IPS DF 6.9 (cell line): ENCODE results near the gene OSBPL9.

Experiments used
- DNase-seq: peaks from one replicate; pipeline ENCODE4 v3.0.0-alpha.2; 2013; ENCODE audit warnings: low read depth, low spot score
- H3K27ac ChIP-seq: one replicate; pipeline ENCODE4 v1.5.1; 2013; ENCODE audit warnings: low read length, control low read depth
- H3K27me3 ChIP-seq: 2 replicates; pipeline ENCODE4 v1.6.1; 2013; ENCODE audit warnings: mild to moderate bottlenecking, low read length; ENCODE audit not compliant: control insufficient read depth, insufficient read depth
- H3K36me3 ChIP-seq: 2 replicates; pipeline ENCODE4 v1.6.1; 2013; ENCODE audit warnings: low read length; ENCODE audit not compliant: control insufficient read depth, insufficient read depth
- H3K4me1 ChIP-seq: 2 replicates; pipeline ENCODE4 v1.6.1; 2013; ENCODE audit warnings: low read length; ENCODE audit not compliant: control insufficient read depth, insufficient read depth
- H3K4me3 ChIP-seq: 2 replicates; pipeline ENCODE4 v1.5.1; 2013; ENCODE audit warnings: mild to moderate bottlenecking, low read length
- H3K9me3 ChIP-seq: 2 replicates; pipeline ENCODE4 v1.6.1; 2013; ENCODE audit warnings: low read length, inconsistent platforms; ENCODE audit not compliant: control insufficient read depth, insufficient read depth
- WGBS: extraction: QIAGEN DNeasy Blood & Tissue Kit; methylation state at CpG from one replicate; pipeline ENCODE4 v1.1.7; 2013; ENCODE audit warnings: mixed read lengths, missing lambda C conversion rate; ENCODE audit not compliant: insufficient read length, insufficient coverage; 5-methylcytosine and 5-hydroxymethylcytosine counted together

The OSBPL9 gene

GRCh38 chr1:51616903-51617708 is at the start of gene OSBPL9:
Gene OSBPL9, plus strand, starts transcription at chr1:51617092. Its CDS starts 19 bp downstream, at chr1:51617111.
- DNase-seq = peak; percentile 58
- Histone ChIP-seq H3K4me1 (no peaks in the 10 kb centered on the region), H3K36me3 (no peaks in the 10 kb centered on the region), H3K27me3 (no peaks in the 10 kb centered on the region), H3K27ac (no peak within 1 kb of the TSS), H3K9me3 (no peaks in the 10 kb centered on the region), H3K4me3 (peak within 1 kb of the TSS; percentile 60; the same call in 1 of the 2 replicates)
- no CpG with 5 or more reads among the region's 45 CpGs for WGBS

DNA sequence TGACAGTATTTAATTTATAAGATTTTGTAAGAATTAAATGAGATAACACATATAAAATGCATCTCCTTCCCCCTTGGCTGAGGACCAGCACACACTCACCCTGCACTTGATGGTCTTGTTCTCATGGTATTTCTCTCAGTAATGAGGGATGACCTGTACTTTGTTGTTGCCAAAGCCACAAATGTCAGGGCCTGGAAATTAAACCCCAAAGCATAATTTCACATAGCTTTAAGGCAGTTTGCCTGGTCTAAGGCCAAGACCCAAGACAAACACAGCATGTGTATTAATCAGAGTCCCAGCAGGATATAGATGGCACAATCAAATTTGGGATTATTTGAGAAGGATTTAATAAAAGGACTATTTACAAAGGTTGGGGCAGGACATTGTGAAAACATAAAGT is 49.2 kb upstream of the OSBPL9 start:
- no peaks in the 10 kb centered on the region for H3K36me3 ChIP-seq
- no peak overlapping the region for H3K4me3 ChIP-seq
- no peaks in the 10 kb centered on the region for H3K9me3 ChIP-seq
- H3K27ac ChIP-seq = no peak overlapping the region
- DNase-seq = no peak
- H3K27me3 ChIP-seq = no peaks in the 10 kb centered on the region
- peaks cover 2% of the 10 kb centered on the region; the same call in 1 of the 2 replicates for H3K4me1 ChIP-seq

GRCh38 chr1:51568231-51568935 is 48.5 kb upstream of the OSBPL9 start:
- Histone ChIP-seq H3K4me3 (no peak overlapping the region), H3K27ac (no peak overlapping the region), H3K27me3 (no peaks in the 10 kb centered on the region), H3K36me3 (no peaks in the 10 kb centered on the region), H3K4me1 (peaks cover 2% of the 10 kb centered on the region; the same call in 1 of the 2 replicates), H3K9me3 (no peaks in the 10 kb centered on the region)
- no CpG with 5 or more reads among the region's 7 CpGs for WGBS
- no peak for DNase-seq

GRCh38 chr1:51569284-51570062 is 47.4 kb upstream of the OSBPL9 start:
- Histone ChIP-seq H3K4me1 (peaks cover 2% of the 10 kb centered on the region; the same call in 1 of the 2 replicates), H3K27ac (no peak overlapping the region), H3K4me3 (no peak overlapping the region), H3K36me3 (no peaks in the 10 kb centered on the region), H3K9me3 (no peaks in the 10 kb centered on the region), H3K27me3 (no peaks in the 10 kb centered on the region)
- no peak for DNase-seq
- no CpG with 5 or more reads among the region's 4 CpGs for WGBS

DNA sequence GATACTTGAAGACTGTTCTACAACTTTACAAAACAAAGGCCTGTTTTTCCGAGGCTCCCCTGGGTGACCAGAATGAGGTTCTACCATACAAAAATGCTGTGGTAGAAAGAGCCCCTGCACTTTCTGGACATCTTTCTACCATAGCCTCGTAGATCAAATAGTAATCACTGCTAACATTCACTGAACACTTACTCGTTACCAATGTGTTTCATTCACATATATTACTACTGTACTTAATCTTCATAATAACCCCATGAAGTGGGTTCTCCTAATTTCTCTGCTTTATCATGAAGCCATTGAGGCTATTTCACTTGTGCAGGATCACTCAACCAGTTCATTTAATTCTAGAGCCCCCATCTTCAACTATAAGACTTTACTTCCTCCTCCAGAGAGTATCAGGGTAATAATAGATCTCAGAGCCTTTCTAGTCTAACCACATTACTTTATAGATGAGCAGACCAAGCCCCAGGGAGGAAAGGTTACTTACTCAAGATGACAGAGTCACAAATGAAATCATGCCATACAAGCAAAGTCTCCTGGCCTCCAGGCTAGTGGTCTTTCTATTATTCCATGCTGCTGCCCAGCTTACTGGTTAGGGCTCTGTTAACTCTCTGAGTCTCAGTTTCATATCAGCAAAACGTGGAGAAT is 46.7 kb upstream of the OSBPL9 start:
- Histone ChIP-seq H3K4me3 (no peak overlapping the region), H3K4me1 (no peaks in the 10 kb centered on the region), H3K36me3 (no peaks in the 10 kb centered on the region), H3K9me3 (no peaks in the 10 kb centered on the region), H3K27ac (no peak overlapping the region), H3K27me3 (no peaks in the 10 kb centered on the region)
- no peak for DNase-seq
- no CpG with 5 or more reads among the region's 4 CpGs for WGBS

DNA sequence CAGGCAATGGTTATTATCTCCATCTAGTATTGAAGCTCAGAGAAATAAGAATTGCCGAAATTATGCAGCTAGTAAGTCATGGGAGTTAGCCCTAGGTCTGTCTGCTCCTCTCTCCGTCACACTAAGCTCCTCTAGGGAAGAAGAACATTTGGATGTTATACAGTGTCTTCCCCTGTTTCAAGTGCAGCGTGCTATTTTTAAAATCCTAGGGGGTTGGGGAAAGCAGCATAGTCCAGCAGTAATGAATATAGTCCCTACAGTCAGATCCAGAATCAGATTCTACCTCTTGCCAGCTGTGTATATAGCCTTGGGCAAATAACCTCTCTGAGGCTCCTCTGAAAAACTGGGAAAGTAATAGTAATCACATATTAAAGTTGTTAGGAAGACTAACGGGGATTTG is 44.5 kb upstream of the OSBPL9 start:
- no peak for DNase-seq
- WGBS = no CpG with 5 or more reads among the region's 4 CpGs
- Histone ChIP-seq H3K27me3 (no peaks in the 10 kb centered on the region), H3K4me3 (no peak overlapping the region), H3K27ac (no peak overlapping the region), H3K36me3 (no peaks in the 10 kb centered on the region), H3K9me3 (no peaks in the 10 kb centered on the region), H3K4me1 (no peaks in the 10 kb centered on the region)

DNA sequence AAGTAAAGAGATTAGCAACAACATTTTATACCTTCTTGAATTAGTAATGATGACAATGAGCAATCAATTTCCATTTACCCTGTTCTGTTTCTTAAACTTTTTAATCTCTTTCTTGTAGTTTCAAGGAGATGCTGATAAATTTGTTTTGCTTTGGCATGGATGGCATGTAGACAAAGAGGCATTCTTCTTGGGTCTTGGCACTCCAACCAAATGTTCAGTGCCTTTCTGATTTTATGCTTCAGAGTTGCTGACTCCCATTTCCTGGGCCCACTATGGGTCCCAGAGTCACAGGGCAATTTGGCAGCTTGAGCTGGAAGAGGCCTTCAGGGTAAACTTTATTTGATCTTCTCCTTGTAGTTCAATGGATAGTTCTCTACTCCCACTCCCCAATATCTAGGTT is 42.1 kb upstream of the OSBPL9 start:
- H3K27me3 ChIP-seq = no peaks in the 10 kb centered on the region
- H3K4me1 ChIP-seq = no peaks in the 10 kb centered on the region
- no peaks in the 10 kb centered on the region for H3K36me3 ChIP-seq
- no peak for DNase-seq
- H3K9me3 ChIP-seq = no peaks in the 10 kb centered on the region
- H3K4me3 ChIP-seq = no peak overlapping the region
- no peak overlapping the region for H3K27ac ChIP-seq

DNA sequence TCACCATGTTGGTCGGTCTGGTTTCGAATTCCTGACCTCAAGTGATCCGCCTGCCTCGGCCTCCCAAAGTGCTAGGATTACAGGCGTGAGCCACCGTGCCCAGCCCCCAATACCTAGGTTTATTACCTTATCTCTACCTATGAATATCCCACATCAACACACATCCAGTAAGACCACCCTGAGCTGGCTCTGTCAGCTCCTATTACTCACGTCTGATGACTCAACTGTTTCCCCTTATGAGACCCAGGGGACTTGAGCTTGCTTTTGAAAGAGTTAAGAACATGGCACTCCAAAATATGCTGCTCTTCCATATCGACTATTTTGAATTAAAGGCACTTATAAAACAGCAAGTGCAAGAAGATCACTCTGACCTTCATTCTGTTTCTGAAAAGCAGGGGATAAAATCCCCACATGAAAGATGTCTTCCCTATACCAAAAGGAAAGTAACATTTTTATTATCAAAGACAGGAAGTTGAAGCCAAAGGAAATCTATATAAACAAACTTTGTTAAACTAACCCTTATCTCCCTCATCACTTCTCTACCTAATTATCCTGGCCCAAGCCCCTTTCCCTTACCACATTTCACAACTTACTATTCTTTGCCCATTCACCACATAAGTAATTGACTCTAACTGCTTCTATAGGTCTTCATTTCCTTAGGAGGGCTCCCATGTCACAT is 41.3 kb upstream of the OSBPL9 start:
- Histone ChIP-seq H3K36me3 (no peaks in the 10 kb centered on the region), H3K4me3 (no peak overlapping the region), H3K27ac (no peak overlapping the region), H3K27me3 (no peaks in the 10 kb centered on the region), H3K9me3 (no peaks in the 10 kb centered on the region), H3K4me1 (no peaks in the 10 kb centered on the region)
- no CpG with 5 or more reads among the region's 8 CpGs for WGBS
- no peak for DNase-seq

DNA sequence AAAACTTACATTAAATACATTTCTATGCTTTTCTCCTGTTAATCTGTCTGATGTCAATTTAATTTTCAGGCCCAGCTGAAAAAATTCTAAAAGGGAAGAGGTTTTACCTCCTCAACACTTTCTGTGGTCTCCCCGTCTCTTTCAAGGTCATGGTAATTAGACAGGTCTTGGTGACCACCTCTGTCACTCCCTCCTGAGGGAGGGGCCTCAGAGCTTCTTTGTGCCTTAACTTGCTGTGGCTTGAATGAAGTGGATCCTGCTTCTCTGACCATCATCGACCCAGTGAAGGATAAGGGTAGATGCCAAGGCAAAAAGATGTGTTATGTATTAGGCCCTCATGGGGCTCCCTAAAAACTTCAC is 40.8 kb upstream of the OSBPL9 start:
- Histone ChIP-seq H3K9me3 (no peaks in the 10 kb centered on the region), H3K36me3 (no peaks in the 10 kb centered on the region), H3K4me1 (no peaks in the 10 kb centered on the region), H3K27me3 (no peaks in the 10 kb centered on the region), H3K4me3 (no peak overlapping the region), H3K27ac (no peak overlapping the region)
- no peak for DNase-seq
- no CpG with 5 or more reads among the region's 2 CpGs for WGBS

- no CpG with 5 or more reads among the region's 6 CpGs for WGBS
- H3K4me1 ChIP-seq = no peaks in the 10 kb centered on the region
- no peak overlapping the region for H3K27ac ChIP-seq
- DNase-seq = no peak
- no peaks in the 10 kb centered on the region for H3K9me3 ChIP-seq
- no peaks in the 10 kb centered on the region for H3K27me3 ChIP-seq
- H3K4me3 ChIP-seq = no peak overlapping the region
- no peaks in the 10 kb centered on the region for H3K36me3 ChIP-seq
Observed at GRCh38 chr1:51576923-51577322, 40.0 kb upstream of the OSBPL9 start.
